ENCODE results near the gene HCAR3.

The HCAR3 gene

DNA sequence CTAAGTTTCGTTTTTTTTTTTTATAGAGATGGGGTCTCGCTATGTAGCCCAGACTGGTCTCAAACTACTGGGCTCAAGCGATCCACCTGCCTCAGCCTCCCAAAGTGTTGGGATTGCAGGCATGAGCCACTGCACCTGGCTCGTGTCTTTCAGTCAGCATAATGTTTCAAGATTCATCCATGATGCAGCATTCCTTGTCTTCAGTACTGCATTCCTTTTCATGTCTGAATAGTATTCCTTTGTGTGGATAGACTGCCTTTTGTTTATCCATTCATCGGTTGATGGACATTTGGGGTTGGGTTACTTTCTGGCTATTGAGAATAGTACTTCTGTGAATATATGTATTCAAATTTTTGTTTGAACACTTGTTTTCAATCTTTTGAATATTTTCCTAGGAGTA is 50.9 kb downstream of the HCAR3 start:
- DNase-seq = no peak

DNA sequence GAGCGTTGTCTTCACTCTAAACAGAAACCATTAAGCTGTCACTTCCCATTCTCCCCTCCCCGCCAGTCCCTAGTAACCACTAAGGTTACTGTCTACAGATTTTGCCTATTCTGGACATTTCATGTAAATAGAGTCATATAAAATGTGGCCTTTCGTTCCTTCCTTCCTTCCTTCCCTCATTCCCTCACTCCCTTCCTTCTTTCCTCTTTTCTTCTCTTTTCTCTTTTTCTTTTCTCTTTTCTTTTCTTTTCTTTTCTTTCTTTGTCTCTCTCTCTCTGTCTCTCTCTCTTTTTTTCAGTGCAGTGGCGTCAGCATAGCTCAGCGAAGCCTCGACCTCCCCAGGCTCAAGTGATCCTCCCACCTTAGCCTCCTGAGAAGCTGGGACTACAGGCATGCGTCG is 51.3 kb downstream of the HCAR3 start:
- no peak for DNase-seq
